Activated naive CD4-positive, alpha-beta T cell treated with anti-CD3 and anti-CD28 coated beads, Interleukin-2, amount 50 U/mL, for 72 hours (primary cell): ENCODE measurements around the gene ZDHHC6. TPM values are rescaled to one million over a fixed set of nuclear protein-coding genes. Genes with fewer than 3 reads are reported as not detected.
"Not testable (repeated sequence)": the region's sequence is repeated elsewhere in the genome, so short reads cannot be mapped to it uniquely, and the experiment has no call there.

Source experiments
- ATAC-seq, 2 donors: fragments of 150-1000 bp; cut with Tn5 transposase; 2 replicates each; pipeline ENCODE4 v1.10.0; 2021; ENCODE audit warnings: mild to moderate bottlenecking in 2 of 2, moderate library complexity in 2 of 2
- DNase-seq, 2 donors: peaks; one replicate each; pipeline ENCODE4 v3.0.0; 2021 to 2022; ENCODE audit warnings: low spot score in 2 of 2
- H3K27ac Mint-ChIP-seq, 2 donors: one replicate each; pipeline ENCODE4 v1.8.0; 2022; ENCODE audit warnings: mild to moderate bottlenecking in 2 of 2, mixed read lengths in 2 of 2
- H3K36me3 Mint-ChIP-seq, 2 donors: one replicate each; pipeline ENCODE4 v1.8.0; 2022; ENCODE audit warnings: mixed read lengths in 2 of 2
- H3K9me3 Mint-ChIP-seq, 2 donors: one replicate each; pipeline ENCODE4 v1.8.0; 2022; ENCODE audit warnings: mixed read lengths in 2 of 2
- total RNA-seq, 2 donors: library from RNA; stranded (reverse); gene quantifications; one replicate each; pipeline ENCODE4 v1.2.3, GENCODE V29; 2022

ZDHHC6 gene
- total RNA-seq = 10 to 100 TPM; 47.8 to 54.5 TPM

GRCh38 chr10:112446855-112447619, at the start of gene ZDHHC6, which contains the start of gene VTI1A:
ZDHHC6 (minus strand) TSS chr10:112446914; CDS start chr10:112445436, 1,478 bp downstream.
VTI1A (plus strand) TSS chr10:112447215; CDS start chr10:112447374, 159 bp downstream.
- peaks cover 30 to 35% of the 10 kb centered on the region in 2 donors for H3K36me3 Mint-ChIP-seq
- DNase-seq = peak; percentile 82 to 84
- H3K27ac Mint-ChIP-seq = peak within 1 kb of the TSS; percentile 95 to 96
- ATAC-seq = peak; percentile 94 to 96
- H3K9me3 Mint-ChIP-seq = no peaks in the 10 kb centered on the region

- Mint-ChIP-seq H3K36me3 (no peaks in the 10 kb centered on the region), H3K9me3 (no peaks in the 10 kb centered on the region), H3K27ac (no peak overlapping the region)
- DNase-seq = no peak
- no peak for ATAC-seq
These were observed 46.0 kb upstream of the ZDHHC6 start for GRCh38 chr10:112492736-112493135.

- Mint-ChIP-seq H3K9me3 (no peaks in the 10 kb centered on the region), H3K36me3 (no peaks in the 10 kb centered on the region), H3K27ac (no peak overlapping the region)
- no peak for DNase-seq
- peak in 1 of 2 donors; percentile 69 for ATAC-seq
These were observed 44.4 kb upstream of the ZDHHC6 start for GRCh38 chr10:112491144-112491543.

GRCh38 chr10:112490545-112490944, 43.8 kb upstream of the ZDHHC6 start:
- Mint-ChIP-seq H3K9me3 (no peaks in the 10 kb centered on the region), H3K36me3 (no peaks in the 10 kb centered on the region), H3K27ac (no peak overlapping the region)
- DNase-seq (no peak), ATAC-seq (no peak)

- Mint-ChIP-seq H3K36me3 (no peaks in the 10 kb centered on the region), H3K9me3 (no peaks in the 10 kb centered on the region), H3K27ac (no peak overlapping the region)
These were observed 41.2 kb upstream of the ZDHHC6 start for GRCh38 chr10:112487964-112488363.

GRCh38 chr10:112484399-112484798, 37.7 kb upstream of the ZDHHC6 start:
- Mint-ChIP-seq H3K36me3 (no peaks in the 10 kb centered on the region), H3K27ac (no peak overlapping the region), H3K9me3 (no peaks in the 10 kb centered on the region)
- no peak for DNase-seq
- ATAC-seq = no peak

More at GRCh38 chr10:112487964-112488363, 41.2 kb upstream of the ZDHHC6 start:
- ATAC-seq (no peak), DNase-seq (no peak)

GRCh38 chr10:112481602-112482001, 34.9 kb upstream of the ZDHHC6 start:
- no peak for DNase-seq
- Mint-ChIP-seq H3K9me3 (no peaks in the 10 kb centered on the region), H3K27ac (no peak overlapping the region), H3K36me3 (no peaks in the 10 kb centered on the region)
- ATAC-seq = no peak

- Mint-ChIP-seq H3K27ac (no peak overlapping the region), H3K9me3 (no peaks in the 10 kb centered on the region), H3K36me3 (no peaks in the 10 kb centered on the region)
- no peak for DNase-seq
- ATAC-seq = no peak
These were observed 29.0 kb upstream of the ZDHHC6 start for GRCh38 chr10:112475575-112476218.

- H3K27ac Mint-ChIP-seq = no peak overlapping the region
- peak; percentile 51 to 58 for ATAC-seq
- H3K9me3 Mint-ChIP-seq = no peaks in the 10 kb centered on the region
- no peak for DNase-seq
- H3K36me3 Mint-ChIP-seq = no peaks in the 10 kb centered on the region
These were observed 25.3 kb upstream of the ZDHHC6 start for GRCh38 chr10:112471878-112472487.

GRCh38 chr10:112467541-112468075, 20.9 kb upstream of the ZDHHC6 start:
- ATAC-seq = no peak
- no peak for DNase-seq
- H3K27ac Mint-ChIP-seq = no peak overlapping the region
- peaks cover 5 to 22% of the 10 kb centered on the region in 2 donors for H3K36me3 Mint-ChIP-seq
- H3K9me3 Mint-ChIP-seq = peaks cover 0 to 7% of the 10 kb centered on the region in 2 donors

GRCh38 chr10:112466802-112467201, 20.1 kb upstream of the ZDHHC6 start:
- Mint-ChIP-seq H3K9me3 (peaks cover 0 to 7% of the 10 kb centered on the region in 2 donors), H3K27ac (no peak overlapping the region), H3K36me3 (peaks cover 5 to 26% of the 10 kb centered on the region in 2 donors)

GRCh38 chr10:112465299-112465883, 18.7 kb upstream of the ZDHHC6 start:
- H3K36me3 Mint-ChIP-seq = peaks cover 5 to 36% of the 10 kb centered on the region in 2 donors
- DNase-seq = no peak
- peaks cover 0 to 7% of the 10 kb centered on the region in 2 donors for H3K9me3 Mint-ChIP-seq
- peak; percentile 55 to 66 for ATAC-seq
- H3K27ac Mint-ChIP-seq = peak overlapping the region in 1 of 2 donors; percentile 49

More at GRCh38 chr10:112466802-112467201, 20.1 kb upstream of the ZDHHC6 start:
- ATAC-seq (no peak), DNase-seq (no peak)

GRCh38 chr10:112464074-112464473, 17.4 kb upstream of the ZDHHC6 start:
- not testable (repeated sequence) for DNase-seq, ATAC-seq, H3K9me3 Mint-ChIP-seq
- Mint-ChIP-seq H3K27ac (peak overlapping the region in 1 of 2 donors; percentile 85), H3K36me3 (peaks cover 5 to 36% of the 10 kb centered on the region in 2 donors)

- peak; percentile 45 to 55 for DNase-seq
- peak overlapping the region; percentile 98 for H3K27ac Mint-ChIP-seq
- peak; percentile 95 for ATAC-seq
- peaks cover 0 to 7% of the 10 kb centered on the region in 2 donors for H3K9me3 Mint-ChIP-seq
- H3K36me3 Mint-ChIP-seq = peaks cover 5 to 36% of the 10 kb centered on the region in 2 donors
These were observed 14.5 kb upstream of the ZDHHC6 start for GRCh38 chr10:112461029-112461887.

- DNase-seq (no peak), ATAC-seq (no peak)
- H3K36me3 Mint-ChIP-seq = peaks cover 5 to 27% of the 10 kb centered on the region in 2 donors
- H3K9me3 Mint-ChIP-seq = peaks cover 0 to 5% of the 10 kb centered on the region in 2 donors
- H3K27ac Mint-ChIP-seq = no peak overlapping the region
These were observed 13.7 kb upstream of the ZDHHC6 start for GRCh38 chr10:112460366-112460765.

- Mint-ChIP-seq H3K36me3 (peaks cover 0 to 8% of the 10 kb centered on the region in 2 donors), H3K9me3 (no peaks in the 10 kb centered on the region), H3K27ac (no peak overlapping the region)
- DNase-seq = no peak
- no peak for ATAC-seq
These were observed 9.8 kb upstream of the ZDHHC6 start for GRCh38 chr10:112456533-112456932.
